OCI-LY7 (cell line): ENCODE data around the gene CD6.

Source experiments
- EZH2phosphoT487 ChIP-seq: fragments of 200-600 bp; sonication (generic); IDR thresholded peaks from 2 replicates; pipeline ENCODE4 v1.6.1; 2018; ENCODE audit warnings: low read depth, borderline replicate concordance, mild to moderate bottlenecking, mixed run types, antibody characterized with exemption, low read length, moderate library complexity, mixed read lengths
- TF ChIP-seq, protein P1 (sequence below): fragments of 200-600 bp; sonication (generic); conservative IDR thresholded peaks from 2 replicates; pipeline ENCODE4 v1.5.1; 2014; ENCODE audit warnings: mild to moderate bottlenecking, antibody characterized with exemption, low read length, moderate library complexity, mixed read lengths

DNA sequence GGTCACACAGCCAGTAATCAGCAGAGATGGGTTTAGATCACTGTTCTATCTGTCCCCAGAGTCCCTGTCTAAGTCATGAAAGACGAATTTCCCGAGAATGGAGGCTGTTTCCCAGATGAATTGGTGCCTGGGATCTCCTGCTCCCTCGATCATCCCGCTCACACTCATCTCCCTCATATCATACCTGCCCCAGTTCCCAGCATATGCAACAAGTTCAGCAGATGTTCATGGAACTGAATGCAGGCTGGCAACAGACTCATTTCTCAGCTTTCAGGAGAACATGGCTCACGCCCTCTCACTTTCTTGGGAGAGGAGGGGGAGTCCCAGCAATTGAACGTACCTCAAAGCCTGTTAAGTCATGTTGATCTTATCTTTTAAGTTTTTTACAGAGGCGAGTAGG lies 22.1 kb downstream of the CD6 start:
- TF ChIP-seq EZH2phosphoT487: no peak
- TF ChIP-seq, protein P1, sequence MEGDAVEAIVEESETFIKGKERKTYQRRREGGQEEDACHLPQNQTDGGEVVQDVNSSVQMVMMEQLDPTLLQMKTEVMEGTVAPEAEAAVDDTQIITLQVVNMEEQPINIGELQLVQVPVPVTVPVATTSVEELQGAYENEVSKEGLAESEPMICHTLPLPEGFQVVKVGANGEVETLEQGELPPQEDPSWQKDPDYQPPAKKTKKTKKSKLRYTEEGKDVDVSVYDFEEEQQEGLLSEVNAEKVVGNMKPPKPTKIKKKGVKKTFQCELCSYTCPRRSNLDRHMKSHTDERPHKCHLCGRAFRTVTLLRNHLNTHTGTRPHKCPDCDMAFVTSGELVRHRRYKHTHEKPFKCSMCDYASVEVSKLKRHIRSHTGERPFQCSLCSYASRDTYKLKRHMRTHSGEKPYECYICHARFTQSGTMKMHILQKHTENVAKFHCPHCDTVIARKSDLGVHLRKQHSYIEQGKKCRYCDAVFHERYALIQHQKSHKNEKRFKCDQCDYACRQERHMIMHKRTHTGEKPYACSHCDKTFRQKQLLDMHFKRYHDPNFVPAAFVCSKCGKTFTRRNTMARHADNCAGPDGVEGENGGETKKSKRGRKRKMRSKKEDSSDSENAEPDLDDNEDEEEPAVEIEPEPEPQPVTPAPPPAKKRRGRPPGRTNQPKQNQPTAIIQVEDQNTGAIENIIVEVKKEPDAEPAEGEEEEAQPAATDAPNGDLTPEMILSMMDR: no peak
